Panc1 (cell line): ENCODE measurements around the gene MEGF11. TPM values are rescaled to one million over a fixed set of nuclear protein-coding genes. Genes with fewer than 3 reads are reported as not detected.

Experiments
- ATAC-seq: fragments of 200-7000 bp; cut with Tn5 transposase; 2 replicates; pipeline ENCODE4 v1.9.1; 2020; ENCODE audit warnings: mild to moderate bottlenecking, moderate library complexity
- BruUV-seq: library from RNA; stranded (reverse); fragments of 400-500 nt; replicated peaks from 2 replicates; lab custom pipeline; 2021; lab: Mats Ljungman, UMichigan
- CTCF ChIA-PET: fragments of 300-600 bp; sonication (Branson Sonifier 250); formaldehyde crosslinking; loops from one replicate; lab custom pipeline; 2022; ENCODE audit warnings: antibody characterized with exemption; lab: Charles Lee
- POLR2A ChIA-PET: fragments of 300-600 bp; sonication (Branson Sonifier 250); formaldehyde crosslinking; loops from one replicate; lab custom pipeline; 2022; ENCODE audit warnings: antibody characterized with exemption; lab: Charles Lee
- DNase-seq: peaks from one replicate; pipeline ENCODE4 v3.0.0-alpha.2; 2010; ENCODE audit warnings: low read depth, low spot score
- H3K27ac ChIP-seq: 2 replicates; pipeline ENCODE4 v1.5.1; 2011; ENCODE audit warnings: mild to moderate bottlenecking, low read length, inconsistent platforms
- H3K27me3 ChIP-seq: fragments of 200-500 bp; sonication (Bioruptor generic); 2 replicates; pipeline ENCODE4 v1.6.0; 2014; ENCODE audit warnings: low read length, inconsistent platforms; ENCODE audit not compliant: control insufficient read depth, insufficient read depth
- H3K36me3 ChIP-seq: fragments of 200-500 bp; sonication (Bioruptor generic); 2 replicates; pipeline ENCODE4 v1.5.1; 2014; ENCODE audit warnings: inconsistent platforms, mild to moderate bottlenecking, low read length, moderate library complexity; ENCODE audit not compliant: control insufficient read depth, insufficient read depth
- H3K4me1 ChIP-seq: 2 replicates; pipeline ENCODE4 v1.5.1; 2011; ENCODE audit warnings: inconsistent platforms, mild to moderate bottlenecking, low read length, moderate library complexity; ENCODE audit not compliant: control insufficient read depth, insufficient read depth
- H3K4me3 ChIP-seq, 2 experiments: 2 replicates each; pipeline ENCODE4 v1.5.1; 2011 to 2012; ENCODE audit warnings: low read depth in 2 of 2, low read length in 2 of 2, mild to moderate bottlenecking in 2 of 2, inconsistent platforms in 1 of 2, moderate library complexity in 1 of 2
- H3K9me3 ChIP-seq: fragments of 200-500 bp; sonication (Bioruptor generic); 2 replicates; pipeline ENCODE4 v1.5.1; 2014; ENCODE audit warnings: low read depth, mild to moderate bottlenecking, inconsistent platforms, low read length, moderate library complexity; ENCODE audit not compliant: control insufficient read depth, insufficient read depth
- CTCF ChIP-seq: fragments of 450-650 bp; IDR thresholded peaks from 2 replicates; pipeline ENCODE4 v1.5.1; 2017; ENCODE audit warnings: mild to moderate bottlenecking
- POLR2AphosphoS5 ChIP-seq: IDR thresholded peaks from 2 replicates; pipeline ENCODE4 v1.6.1; 2012; ENCODE audit warnings: mild to moderate bottlenecking, low read depth, low read length, moderate library complexity
- REST ChIP-seq, 2 experiments: IDR thresholded peaks; 2 replicates each; pipeline ENCODE4 v1.6.1; 2011 to 2012; ENCODE audit warnings: low read depth in 2 of 2, control low read depth in 1 of 2, low read length in 1 of 2, mild to moderate bottlenecking in 1 of 2, moderate library complexity in 1 of 2; ENCODE audit not compliant: insufficient read depth in 1 of 2
- SIN3A ChIP-seq: IDR thresholded peaks from 2 replicates; pipeline ENCODE4 v1.6.1; 2012; ENCODE audit warnings: low read depth, mild to moderate bottlenecking, low read length, moderate library complexity, borderline replicate concordance; ENCODE audit not compliant: insufficient read depth
- TCF7L2 ChIP-seq: IDR thresholded peaks from 2 replicates; pipeline ENCODE4 v1.6.1; 2011; ENCODE audit warnings: mild to moderate bottlenecking, low read depth, low read length, inconsistent platforms
- in situ Hi-C: cut with HindIII; loops from 2 replicates; pipeline ENCODE4 v1.10.0; 2016; ENCODE audit warnings: low sequenced_read_pairs, low pct_unique_long_range_greater_than_20kb
- intact Hi-C: fragments of 100-400 bp; cut with micrococcal nuclease; formaldehyde crosslinking; loops from one replicate; pipeline ENCODE4 v1.10.0; 2022; ENCODE audit not compliant: unreplicated experiment
- total RNA-seq: library from RNA; stranded (reverse); gene quantifications from one replicate; pipeline ENCODE4 v1.2.1, GENCODE V29; 2021; ENCODE audit not compliant: unreplicated experiment

Gene MEGF11
- total RNA-seq, 1 experiment from 2014 or later, result 0.95 TPM

- no peaks in the 10 kb centered on the region for H3K27me3 ChIP-seq
- no peak overlapping the region for H3K27ac ChIP-seq
- intact Hi-C loops (no loop called here), in situ Hi-C loops (no loop called here)
- H3K4me3 ChIP-seq, result no peak overlapping the region
- H3K9me3 ChIP-seq, result no peaks in the 10 kb centered on the region
- BruUV-seq, result no TSS peak
- DNase-seq, result no peak
- ATAC-seq, result no peak
- H3K4me1 ChIP-seq, result no peaks in the 10 kb centered on the region
- POLR2A ChIA-PET, result no interaction called here
- no peaks in the 10 kb centered on the region for H3K36me3 ChIP-seq
- CTCF ChIA-PET, result no interaction called here
- TF ChIP-seq REST (IDR thresholded peaks at IDR 0.05; ENCODE audit: insufficient read depth in 1 of 2, low read depth in 2 of 2, low read length in 1 of 2), result no peak
- TF ChIP-seq POLR2AphosphoS5, result no peak
- TF ChIP-seq TCF7L2, result no peak
- no peak for TF ChIP-seq SIN3A
- TF ChIP-seq CTCF, result no peak
Measured at GRCh38 chr15:65931221-65931620, 322.3 kb downstream of the MEGF11 start.

- intact Hi-C loops, result no loop called here
- ChIA-PET CTCF (no interaction called here), POLR2A (no interaction called here)
- no peaks in the 10 kb centered on the region for H3K36me3 ChIP-seq
- TF ChIP-seq POLR2AphosphoS5 (no peak), REST (IDR thresholded peaks at IDR 0.05; ENCODE audit: insufficient read depth in 1 of 2, low read depth in 2 of 2, low read length in 1 of 2) (no peak), TCF7L2 (no peak), SIN3A (no peak), CTCF (no peak)
- H3K27ac ChIP-seq, result no peak overlapping the region
- no peaks in the 10 kb centered on the region for H3K27me3 ChIP-seq
- H3K4me3 ChIP-seq, result no peak overlapping the region
- H3K4me1 ChIP-seq, result no peaks in the 10 kb centered on the region
- no peak for ATAC-seq
- in situ Hi-C loops, result no loop called here
- no peaks in the 10 kb centered on the region for H3K9me3 ChIP-seq
- BruUV-seq, result no TSS peak
- no peak for DNase-seq
Measured at GRCh38 chr15:65930134-65930533, 323.4 kb downstream of the MEGF11 start.
